Erythroblast (primary cell): ENCODE measurements around the gene FARP1.

ENCODE experiments used
- GATA1 ChIP-seq: IDR thresholded peaks from 2 replicates; pipeline ENCODE4 v1.6.1; 2011; ENCODE audit warnings: low read depth, mild to moderate bottlenecking, control low read depth, low read length, moderate library complexity
- POLR2A ChIP-seq: IDR thresholded peaks from 2 replicates; pipeline ENCODE4 v1.6.1; 2011; ENCODE audit warnings: mild to moderate bottlenecking, low read length

GRCh38 chr13:98486412-98486811, 343.5 kb downstream of the FARP1 start:
- TF ChIP-seq POLR2A: no peak
- no peak for TF ChIP-seq GATA1
